HepG2 (cell line): ENCODE data around the gene GAS5. TPM values are rescaled to one million over a fixed set of nuclear protein-coding genes. Genes with fewer than 3 reads are reported as not detected.

Experiments used
- ADNP ChIP-seq: sonication (generic); formaldehyde crosslinking; IDR thresholded peaks from 2 replicates; pipeline ENCODE4 v1.4.0; 2020; ENCODE audit warnings: missing genetic modification reagents
- BCL6 ChIP-seq: IDR thresholded peaks from 2 replicates; pipeline ENCODE4 v1.6.1; 2016; ENCODE audit warnings: missing genetic modification reagents, missing compliant biosample characterization
- CBX1 ChIP-seq: IDR thresholded peaks from one replicate; pipeline ENCODE4 v1.6.1; 2016; ENCODE audit warnings: antibody characterized with exemption, low read depth
- CENPX ChIP-seq: sonication (generic); formaldehyde crosslinking; IDR thresholded peaks from 2 replicates; pipeline ENCODE4 v1.9.0; 2021; ENCODE audit warnings: mild to moderate bottlenecking, missing genetic modification reagents, moderate library complexity
- DZIP1 ChIP-seq: sonication (generic); formaldehyde crosslinking; IDR thresholded peaks from 2 replicates; pipeline ENCODE4 v1.5.0; 2020; ENCODE audit warnings: mild to moderate bottlenecking, missing genetic modification reagents
- EZH2 ChIP-seq: conservative IDR thresholded peaks from 2 replicates; pipeline ENCODE4 v1.6.1; 2012; ENCODE audit warnings: mild to moderate bottlenecking, low read depth, low read length, moderate library complexity
- JUNB ChIP-seq: sonication (generic); formaldehyde crosslinking; IDR thresholded peaks from 2 replicates; pipeline ENCODE4 v1.8.0; 2022; ENCODE audit warnings: missing genetic modification reagents, mild to moderate bottlenecking, borderline replicate concordance
- LCORL ChIP-seq, 2 experiments: fragments of 450-650 bp in 1 of 2; sonication (generic) in 1 of 2; formaldehyde crosslinking in 1 of 2; IDR thresholded peaks; 2 replicates each; pipeline versions ENCODE4 v1.5.0 to v1.6.1; 2017 to 2020; ENCODE audit warnings: antibody characterized with exemption in 1 of 2, missing genetic modification reagents in 1 of 2
- NFYC ChIP-seq: IDR thresholded peaks from 2 replicates; pipeline ENCODE4 v1.6.1; 2016; ENCODE audit warnings: missing genetic modification reagents, missing compliant biosample characterization
- NR2F2 ChIP-seq: IDR thresholded peaks from 2 replicates; pipeline ENCODE4 v1.6.1; 2012; ENCODE audit warnings: low read depth, inconsistent platforms, borderline replicate concordance
- NR2F6 ChIP-seq, 2 experiments: IDR thresholded peaks; 2 replicates each; pipeline ENCODE4 v1.6.1; 2016; ENCODE audit warnings: antibody characterized with exemption in 1 of 2, mild to moderate bottlenecking in 1 of 2
- PCBP1 ChIP-seq: fragments of 200-400 bp; formaldehyde crosslinking; IDR thresholded peaks from 2 replicates; pipeline ENCODE4 v1.6.1; 2017; ENCODE audit warnings: mild to moderate bottlenecking, low read depth, low read length, borderline replicate concordance
- POGZ ChIP-seq: sonication (generic); formaldehyde crosslinking; IDR thresholded peaks from 2 replicates; pipeline ENCODE4 v1.4.0; 2020; ENCODE audit warnings: mild to moderate bottlenecking, missing genetic modification reagents
- RAD51 ChIP-seq: fragments of 450-650 bp; IDR thresholded peaks from 2 replicates; pipeline ENCODE4 v1.6.1; 2016; ENCODE audit warnings: borderline replicate concordance
- RARG ChIP-seq: sonication (generic); formaldehyde crosslinking; IDR thresholded peaks from 2 replicates; pipeline ENCODE4 v1.4.0; 2020; ENCODE audit warnings: low read depth, mild to moderate bottlenecking, missing genetic modification reagents
- TAF1 ChIP-seq: sonication (generic); formaldehyde crosslinking; IDR thresholded peaks from 2 replicates; pipeline ENCODE4 v1.4.0; 2020; ENCODE audit warnings: missing genetic modification reagents
- U2AF1 ChIP-seq: fragments of 200-400 bp; formaldehyde crosslinking; optimal IDR thresholded peaks from 2 replicates; pipeline ENCODE3; 2017; ENCODE audit warnings: mild to moderate bottlenecking, low read depth, low read length
- ZBTB1 ChIP-seq: sonication (generic); formaldehyde crosslinking; IDR thresholded peaks from 2 replicates; pipeline ENCODE4 v1.4.0; 2020; ENCODE audit warnings: missing genetic modification reagents, borderline replicate concordance
- ZNF10 ChIP-seq: sonication (generic); formaldehyde crosslinking; IDR thresholded peaks from 2 replicates; pipeline ENCODE4 v1.4.0; 2020; ENCODE audit warnings: mild to moderate bottlenecking, low read depth, missing genetic modification reagents, borderline replicate concordance
- ZNF101 ChIP-seq: sonication (generic); formaldehyde crosslinking; IDR thresholded peaks from 2 replicates; pipeline ENCODE4 v1.4.0; 2020; ENCODE audit warnings: mild to moderate bottlenecking, low read depth, missing genetic modification reagents, borderline replicate concordance
- ZNF33A ChIP-seq: sonication (generic); formaldehyde crosslinking; IDR thresholded peaks from 2 replicates; pipeline ENCODE4 v1.5.1; 2020; ENCODE audit warnings: missing genetic modification reagents, mild to moderate bottlenecking, moderate library complexity, borderline replicate concordance
- ZNF546 ChIP-seq: sonication (generic); formaldehyde crosslinking; conservative IDR thresholded peaks from 2 replicates; pipeline ENCODE4 v1.8.1; 2023; ENCODE audit warnings: mild to moderate bottlenecking, missing genetic modification reagents
- ZNF549 ChIP-seq: sonication (generic); formaldehyde crosslinking; IDR thresholded peaks from 2 replicates; pipeline ENCODE4 v1.5.0; 2020; ENCODE audit warnings: missing genetic modification reagents
- ZNF883 ChIP-seq: sonication (generic); formaldehyde crosslinking; IDR thresholded peaks from 2 replicates; pipeline ENCODE4 v1.5.1; 2020; ENCODE audit warnings: mild to moderate bottlenecking, missing genetic modification reagents; ENCODE audit errors: not compliant biosample characterization
- polyA plus RNA-seq, 8 experiments: library from polyadenylated mRNA; depleted of rRNA in 3 of 8; stranded (reverse) in 7 of 8; unstranded in 1 of 8; fragments of >200 nt; fragmentation: Illumina TruSeq in 4 of 8; extraction: Trizol in 4 of 8; gene quantifications; 2 replicates each; pipeline versions ENCODE4 v1.2.1 to v1.2.3, GENCODE V29; 2011 to 2016; ENCODE audit warnings: low read depth in 4 of 8, missing spikeins in 1 of 8, mixed read lengths in 1 of 8; ENCODE audit not compliant: insufficient read depth in 1 of 8
- total RNA-seq, 5 experiments: library from RNA; depleted of rRNA; stranded (reverse); fragments of >200 nt; fragmentation: Illumina TruSeq; extraction: Trizol; gene quantifications; 2 replicates each; pipeline ENCODE4 v1.2.3, GENCODE V29; 2016; ENCODE audit warnings: low read depth in 1 of 5
- TF ChIP-seq, protein P1 (sequence below): sonication (generic); formaldehyde crosslinking; IDR thresholded peaks from 2 replicates; pipeline ENCODE4 v1.4.0; 2020; ENCODE audit warnings: missing genetic modification reagents
- TF ChIP-seq, protein P2 (sequence below): sonication (generic); formaldehyde crosslinking; IDR thresholded peaks from 2 replicates; pipeline ENCODE4 v1.5.1; 2020; ENCODE audit warnings: missing genetic modification reagents, mild to moderate bottlenecking, borderline replicate concordance

The GAS5 gene
- total and polyA plus RNA-seq, 2 of the 13 experiments (the other 11 are each of a cell fraction or from before 2014, with no cell fraction given) = 352 to 738 TPM

- TF ChIP-seq ZNF101 (CRISPR knock-in tag) (no peak), PCBP1 (no peak), NFYC (CRISPR knock-in tag) (no peak; the same call in 1 of the 2 replicates), EZH2 (no peak), RARG (CRISPR knock-in tag) (no peak), ZNF10 (CRISPR knock-in tag) (no peak), ZBTB1 (0 out of 2 replicates have a peak, but pooled peaks have one; percentile 51), TAF1 (CRISPR knock-in tag) (peak; percentile 94), NR2F2 (no peak), ZNF546 (no peak), POGZ (peak; percentile 52), LCORL (IDR thresholded peaks at IDR 0.05) (no peak), LCORL (CRISPR knock-in tag; IDR thresholded peaks at IDR 0.05) (no peak), ADNP (CRISPR knock-in tag) (no peak), CENPX (CRISPR knock-in tag) (no peak), ZNF549 (CRISPR knock-in tag) (no peak), ZNF883 (CRISPR knock-in tag) (no peak), RAD51 (peak; percentile 89), U2AF1 (peak; percentile 86), BCL6 (CRISPR knock-in tag) (peak; percentile 16; the same call in 1 of the 2 replicates), DZIP1 (CRISPR knock-in tag) (no peak), ZNF33A (CRISPR knock-in tag) (no peak), NR2F6 (IDR thresholded peaks at IDR 0.05) (no peak), NR2F6 (CRISPR knock-in tag; IDR thresholded peaks at IDR 0.05) (no peak; the same call in 1 of the 2 replicates), CBX1 (peak; percentile 87), JUNB (CRISPR knock-in tag) (no peak)
- TF ChIP-seq, protein P1, sequence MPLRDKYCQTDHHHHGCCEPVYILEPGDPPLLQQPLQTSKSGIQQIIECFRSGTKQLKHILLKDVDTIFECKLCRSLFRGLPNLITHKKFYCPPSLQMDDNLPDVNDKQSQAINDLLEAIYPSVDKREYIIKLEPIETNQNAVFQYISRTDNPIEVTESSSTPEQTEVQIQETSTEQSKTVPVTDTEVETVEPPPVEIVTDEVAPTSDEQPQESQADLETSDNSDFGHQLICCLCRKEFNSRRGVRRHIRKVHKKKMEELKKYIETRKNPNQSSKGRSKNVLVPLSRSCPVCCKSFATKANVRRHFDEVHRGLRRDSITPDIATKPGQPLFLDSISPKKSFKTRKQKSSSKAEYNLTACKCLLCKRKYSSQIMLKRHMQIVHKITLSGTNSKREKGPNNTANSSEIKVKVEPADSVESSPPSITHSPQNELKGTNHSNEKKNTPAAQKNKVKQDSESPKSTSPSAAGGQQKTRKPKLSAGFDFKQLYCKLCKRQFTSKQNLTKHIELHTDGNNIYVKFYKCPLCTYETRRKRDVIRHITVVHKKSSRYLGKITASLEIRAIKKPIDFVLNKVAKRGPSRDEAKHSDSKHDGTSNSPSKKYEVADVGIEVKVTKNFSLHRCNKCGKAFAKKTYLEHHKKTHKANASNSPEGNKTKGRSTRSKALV = no peak
- TF ChIP-seq, protein P2, sequence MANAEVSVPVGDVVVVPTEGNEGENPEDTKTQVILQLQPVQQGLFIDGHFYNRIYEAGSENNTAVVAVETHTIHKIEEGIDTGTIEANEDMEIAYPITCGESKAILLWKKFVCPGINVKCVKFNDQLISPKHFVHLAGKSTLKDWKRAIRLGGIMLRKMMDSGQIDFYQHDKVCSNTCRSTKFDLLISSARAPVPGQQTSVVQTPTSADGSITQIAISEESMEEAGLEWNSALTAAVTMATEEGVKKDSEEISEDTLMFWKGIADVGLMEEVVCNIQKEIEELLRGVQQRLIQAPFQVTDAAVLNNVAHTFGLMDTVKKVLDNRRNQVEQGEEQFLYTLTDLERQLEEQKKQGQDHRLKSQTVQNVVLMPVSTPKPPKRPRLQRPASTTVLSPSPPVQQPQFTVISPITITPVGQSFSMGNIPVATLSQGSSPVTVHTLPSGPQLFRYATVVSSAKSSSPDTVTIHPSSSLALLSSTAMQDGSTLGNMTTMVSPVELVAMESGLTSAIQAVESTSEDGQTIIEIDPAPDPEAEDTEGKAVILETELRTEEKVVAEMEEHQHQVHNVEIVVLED (CRISPR knock-in tag) = peak; percentile 97
Measured at GRCh38 chr1:173867753-173868265, at the start of gene GAS5 (continued).
